ENCODE results near the gene FBXL7. TPM values are rescaled to one million over a fixed set of nuclear protein-coding genes. Genes with fewer than 3 reads are reported as not detected.

The FBXL7 gene
- total and polyA plus RNA-seq, 9 of the 15 experiments (the other 6 are each of a cell fraction or from before 2014, with no cell fraction given) = 0.04 to 0.08 TPM; not detected in 7

GRCh38 chr5:15560421-15560820 lies 60.4 kb downstream of the FBXL7 start:
- H3K9ac ChIP-seq (ENCODE audit: insufficient read depth in 1 of 2, low read depth in 2 of 2, low read length in 2 of 2) = no peak overlapping the region
- ATAC-seq (no peak), FAIRE-seq (no peak), DNase-seq (ENCODE audit: extremely low read depth in 1 of 4, low spot score in 3 of 4) (no peak)
- H3K9me1 ChIP-seq (ENCODE audit: control insufficient read depth, insufficient read depth, low read length) = no peaks in the 10 kb centered on the region
- H3K4me2 ChIP-seq (ENCODE audit: insufficient read depth, low read length) = no peak overlapping the region
- H3K9me3 ChIP-seq (replicated peaks; ENCODE audit: control insufficient read depth, insufficient read depth, low read depth, low read length) = no peaks in the 10 kb centered on the region
- no TSS peak for BruUV-seq (replicated peaks)
- in situ Hi-C loops (cut with MboI) = no loop called here
- no peak overlapping the region for H2AFZ ChIP-seq (ENCODE audit: low read depth, low read length)
- no peaks in the 10 kb centered on the region for H3K36me3 ChIP-seq (ENCODE audit: control insufficient read depth, insufficient read depth, low read length)
- 0% methylated on average over 3 of the region's 3 CpGs for WGBS (ENCODE audit: insufficient coverage, low coverage, missing lambda C conversion rate)
- H3K4me1 ChIP-seq (replicated peaks in 1 of 2; ENCODE audit: control insufficient read depth in 2 of 2, insufficient read depth in 2 of 2, low read length in 2 of 2) = no peaks in the 10 kb centered on the region
- intact Hi-C loops (cut with micrococcal nuclease) = no loop called here
- no peaks in the 10 kb centered on the region for H4K20me1 ChIP-seq (replicated peaks; ENCODE audit: control insufficient read depth, insufficient read depth, low read length)
- ChIA-PET POLR2A (no interaction called here), CTCF (ENCODE audit: low intra/inter-chr PET ratio) (no interaction called here)
- no peaks in the 10 kb centered on the region for H3K79me2 ChIP-seq (ENCODE audit: control insufficient read depth, insufficient read depth, low read length)
- no peak overlapping the region for H3K4me3 ChIP-seq
- H3K27ac ChIP-seq (ENCODE audit: extremely low read depth, low read depth, low read length) = no peak overlapping the region
- no peaks in the 10 kb centered on the region for H3K27me3 ChIP-seq (ENCODE audit: control insufficient read depth in 2 of 2, insufficient read depth in 2 of 2, low read length in 2 of 2)
- TF ChIP-seq PHTF2 (CRISPR knock-in tag; IDR thresholded peaks at IDR 0.05) (no peak), MAFK (IDR thresholded peaks at IDR 0.05; ENCODE audit: low read length) (no peak), CEBPZ (IDR thresholded peaks at IDR 0.05; ENCODE audit: borderline replicate concordance, low read depth, low read length) (no peak), ETV6 (IDR thresholded peaks at IDR 0.05; ENCODE audit: borderline replicate concordance in 1 of 2, low read depth in 2 of 2, low read length in 1 of 2) (no peak), ETV6 (CRISPR knock-in tag; IDR thresholded peaks at IDR 0.05; ENCODE audit: borderline replicate concordance) (no peak), GTF2A2 (tag; IDR thresholded peaks at IDR 0.05) (no peak), ZNF668 (CRISPR knock-in tag; IDR thresholded peaks at IDR 0.05) (no peak), NR1H2 (CRISPR knock-in tag; IDR thresholded peaks at IDR 0.05) (no peak), GATAD2A (IDR thresholded peaks at IDR 0.05) (no peak), SLC30A9 (CRISPR knock-in tag; IDR thresholded peaks at IDR 0.05) (no peak), MAX (CRISPR knock-in tag; IDR thresholded peaks at IDR 0.05) (no peak), ARHGAP35 (IDR thresholded peaks at IDR 0.05; ENCODE audit: partially characterized antibody) (no peak), SP1 (CRISPR knock-in tag; IDR thresholded peaks at IDR 0.05) (no peak), CHD1 (IDR thresholded peaks at IDR 0.05; ENCODE audit: low read length) (no peak), SRSF1 (IDR thresholded peaks at IDR 0.05; ENCODE audit: low read depth, low read length) (no peak), KAT7 (CRISPR knock-in tag; IDR thresholded peaks at IDR 0.05; ENCODE audit: borderline replicate concordance) (no peak)

Data from K562 (cell line).